ENCODE data around the gene MYO1D.
"Not testable (repeated sequence)": the region's sequence is repeated elsewhere in the genome, so short reads cannot be mapped to it uniquely, and the experiment has no call there.

MYO1D gene

DNA sequence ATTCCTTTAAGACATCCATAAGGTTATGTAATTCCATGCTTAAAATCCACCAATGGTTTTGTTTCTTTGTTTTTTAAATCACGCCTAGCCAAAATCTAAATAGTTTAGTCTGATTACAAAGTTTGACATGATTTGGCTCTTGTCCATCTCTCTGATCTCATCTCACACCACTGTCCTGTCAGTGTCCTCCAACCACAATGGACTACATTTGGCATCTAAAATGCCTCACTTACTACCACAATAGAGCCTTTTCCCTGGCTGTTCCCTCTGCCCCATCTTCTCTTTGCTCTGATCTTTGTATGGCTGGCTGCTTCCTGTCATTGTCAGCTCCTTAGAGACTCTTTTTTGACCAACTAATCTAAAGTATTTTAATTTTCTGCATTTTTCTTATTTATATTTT lies 157.2 kb downstream of the MYO1D start:
- no peak for DNase-seq

DNA sequence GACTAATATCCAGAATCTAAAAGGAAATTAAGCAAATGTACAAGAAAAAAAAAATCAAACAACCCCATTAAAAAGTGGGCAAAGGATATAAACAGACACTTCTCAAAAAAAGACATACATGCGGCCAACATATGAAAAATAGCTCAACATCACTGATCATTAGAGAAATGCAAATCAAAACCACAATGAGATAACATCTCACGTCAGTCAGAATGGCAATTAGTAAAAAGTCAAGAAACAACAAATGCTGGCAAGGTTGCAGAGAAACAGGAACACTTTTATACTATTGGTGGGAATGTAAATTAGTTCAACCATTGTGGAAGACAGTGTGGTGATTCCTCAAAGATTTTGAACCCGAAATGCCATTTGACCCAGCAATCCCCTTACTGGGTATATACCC lies 162.0 kb downstream of the MYO1D start:
- not testable (repeated sequence) for DNase-seq

DNA sequence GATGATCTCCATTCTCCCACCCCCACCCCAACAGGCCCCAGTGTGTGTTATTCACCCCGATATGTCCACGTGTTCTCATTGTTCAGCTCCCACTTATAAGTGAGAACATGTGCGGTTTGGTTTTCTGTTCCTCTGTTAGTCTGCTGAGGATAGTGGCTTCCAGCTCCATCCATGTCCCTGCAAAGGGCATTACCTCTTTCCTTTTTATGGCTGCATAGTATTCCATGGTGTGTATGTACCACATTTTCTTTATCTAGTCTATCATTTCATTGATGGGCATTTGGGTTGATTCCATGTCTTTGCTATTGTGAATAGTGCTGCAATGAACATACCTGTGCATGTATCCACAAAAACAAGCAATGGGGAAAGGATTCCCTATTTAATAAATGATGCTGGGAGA lies 162.7 kb downstream of the MYO1D start:
- DNase-seq: not testable (repeated sequence)

DNA sequence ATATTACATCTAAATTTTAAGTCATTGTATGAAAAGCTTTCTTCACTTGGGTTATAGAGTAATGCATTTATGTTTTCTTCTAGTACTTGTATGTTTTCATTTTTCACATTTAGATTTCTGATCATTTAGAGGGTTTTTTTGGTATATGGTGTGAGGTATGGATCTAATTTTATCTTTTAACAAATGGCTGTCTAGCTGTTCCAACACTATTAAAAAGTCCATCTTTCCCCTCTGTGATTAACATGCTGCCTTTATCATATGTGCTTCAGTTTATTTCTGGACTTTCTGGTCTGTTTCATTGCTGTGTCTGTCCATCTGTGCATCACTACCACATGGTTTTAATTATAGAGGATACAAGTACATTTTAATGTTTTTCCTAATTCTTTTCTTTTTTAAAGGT lies 163.8 kb downstream of the MYO1D start:
- no peak for DNase-seq

DNA sequence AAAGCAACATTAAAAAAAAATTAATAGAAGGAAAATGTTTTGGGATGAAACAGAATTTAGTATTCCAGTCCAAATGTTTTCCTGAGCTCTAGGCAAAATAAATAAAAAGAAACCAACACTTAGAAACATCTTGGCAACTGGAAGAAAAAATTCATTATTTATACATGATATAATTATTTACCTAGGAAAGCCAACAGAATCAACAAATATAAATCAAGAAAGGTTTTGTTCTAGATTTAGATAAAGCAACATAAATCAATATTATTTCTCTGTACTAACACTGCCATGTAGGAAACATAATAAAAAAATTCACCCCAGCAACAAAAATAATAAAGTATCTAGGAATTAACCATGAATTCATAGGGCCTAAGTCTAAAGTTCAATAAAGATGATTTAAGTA lies 167.4 kb downstream of the MYO1D start:
- no peak for DNase-seq

DNA sequence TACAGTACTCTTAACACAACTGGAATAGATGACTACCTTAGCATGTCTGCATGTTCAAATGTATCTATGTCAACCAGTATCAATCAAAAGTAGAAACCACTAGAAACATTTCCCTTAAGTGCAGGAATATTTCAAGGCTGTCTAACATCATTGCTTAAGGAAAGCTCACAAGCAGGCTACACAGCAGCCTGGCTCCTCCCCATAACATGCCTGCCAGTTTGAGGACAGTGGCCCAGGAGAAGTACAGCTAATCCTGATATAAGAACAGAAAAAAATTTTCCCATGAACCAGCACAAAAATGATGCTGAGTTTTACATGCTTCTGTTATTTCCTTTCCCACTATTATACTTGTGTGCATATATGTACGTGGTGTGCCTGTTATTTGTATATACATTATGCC lies 175.1 kb downstream of the MYO1D start:
- DNase-seq: no peak

DNA sequence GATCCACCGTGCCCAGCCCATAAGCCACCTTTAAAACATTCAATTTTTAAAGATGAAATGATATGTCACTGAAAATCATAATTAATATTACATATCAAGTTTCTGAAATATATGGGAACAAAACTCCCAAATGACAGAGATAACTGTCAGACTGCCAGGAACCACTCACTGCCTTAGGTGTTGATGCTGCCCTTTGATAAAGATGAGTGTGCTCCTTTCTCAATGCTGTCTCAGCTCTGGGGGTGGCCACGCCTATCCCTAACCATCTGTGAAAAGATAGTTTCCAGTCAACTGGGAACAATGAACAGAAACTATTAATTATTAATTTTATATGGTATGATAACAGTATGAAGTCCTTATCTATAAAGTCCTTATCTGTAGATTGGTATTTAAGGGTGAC lies 177.7 kb downstream of the MYO1D start:
- DNase-seq: no peak

DNA sequence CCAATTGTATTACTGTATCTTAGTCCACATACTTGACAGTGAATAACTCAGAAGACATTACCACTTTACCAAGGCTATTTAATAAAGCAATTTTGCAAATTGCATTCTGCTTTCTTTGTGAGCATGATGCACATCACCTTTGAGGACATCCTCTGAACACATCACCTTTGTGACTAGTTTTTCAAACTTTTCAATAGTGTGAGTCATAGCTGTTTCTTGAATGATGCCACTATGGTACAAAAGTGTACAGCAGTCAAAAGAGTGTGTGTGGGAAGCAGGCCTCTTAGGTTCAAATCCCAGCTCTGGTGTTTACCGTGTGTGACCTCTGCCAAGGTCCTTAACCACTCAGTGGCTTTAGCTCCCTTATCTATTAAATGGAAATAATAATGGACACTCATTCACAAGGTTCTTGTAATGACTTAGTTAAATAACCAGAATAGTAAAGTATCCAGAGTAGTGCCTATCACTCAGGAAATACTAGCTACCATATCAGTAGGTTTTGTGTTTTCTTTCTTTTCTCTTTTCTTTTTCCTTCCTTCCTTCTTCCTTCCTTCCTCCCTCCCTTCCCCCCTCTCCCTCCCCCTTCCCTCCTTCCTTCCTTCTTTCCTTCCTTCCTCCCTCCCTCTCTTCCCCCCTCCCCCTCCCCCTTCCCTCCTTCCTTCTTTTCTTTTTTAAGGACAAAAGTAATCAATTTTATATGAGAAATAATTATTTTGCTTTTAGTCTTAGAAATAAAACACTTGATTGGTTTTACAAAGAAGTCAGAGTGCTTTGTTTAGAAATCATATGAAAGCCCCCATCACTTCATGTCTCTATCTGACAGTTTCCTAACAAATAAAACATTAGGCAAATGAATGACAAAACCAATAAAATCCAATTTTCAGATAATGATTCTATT lies 178.9 kb downstream of the MYO1D start:
- DNase-seq: no peak

DNA sequence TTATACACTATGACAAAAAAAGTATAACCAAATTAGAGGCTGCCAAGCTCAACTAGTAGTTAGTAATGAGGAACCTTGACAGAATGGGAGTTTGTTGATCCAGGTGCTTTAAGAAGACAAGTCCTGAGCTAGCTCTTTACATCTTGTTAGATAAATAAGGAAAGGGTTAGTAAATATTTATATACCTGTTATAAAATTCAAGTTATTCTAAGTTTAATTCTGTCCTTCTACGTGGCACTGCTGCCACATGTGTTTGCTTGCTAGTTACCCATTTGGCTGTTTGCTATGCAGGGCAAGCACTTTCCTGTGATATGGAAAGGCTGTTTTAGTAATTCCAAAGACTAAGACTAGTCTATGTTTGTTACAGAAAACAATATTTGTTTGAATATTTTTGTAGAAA lies 180.5 kb downstream of the MYO1D start:
- DNase-seq: no peak

DNA sequence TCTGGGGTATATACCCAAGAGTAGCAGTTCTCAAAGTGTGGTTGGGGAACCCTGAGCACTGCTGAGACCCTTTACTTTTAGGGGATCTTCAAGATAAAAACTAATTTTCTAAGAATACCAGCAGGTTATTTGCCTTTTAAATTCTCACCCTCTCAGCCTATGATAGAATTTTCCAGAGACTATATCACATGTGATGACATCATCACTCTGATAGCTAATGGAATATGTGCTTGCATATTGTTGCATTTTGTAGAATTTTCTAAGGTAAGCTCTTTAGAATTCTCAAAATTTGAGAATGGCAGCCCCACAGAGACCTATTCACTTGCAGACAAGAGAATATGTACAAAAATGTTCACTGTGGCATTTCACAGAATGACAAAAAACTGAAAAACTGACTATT lies 181.1 kb downstream of the MYO1D start:
- DNase-seq: no peak

DNA sequence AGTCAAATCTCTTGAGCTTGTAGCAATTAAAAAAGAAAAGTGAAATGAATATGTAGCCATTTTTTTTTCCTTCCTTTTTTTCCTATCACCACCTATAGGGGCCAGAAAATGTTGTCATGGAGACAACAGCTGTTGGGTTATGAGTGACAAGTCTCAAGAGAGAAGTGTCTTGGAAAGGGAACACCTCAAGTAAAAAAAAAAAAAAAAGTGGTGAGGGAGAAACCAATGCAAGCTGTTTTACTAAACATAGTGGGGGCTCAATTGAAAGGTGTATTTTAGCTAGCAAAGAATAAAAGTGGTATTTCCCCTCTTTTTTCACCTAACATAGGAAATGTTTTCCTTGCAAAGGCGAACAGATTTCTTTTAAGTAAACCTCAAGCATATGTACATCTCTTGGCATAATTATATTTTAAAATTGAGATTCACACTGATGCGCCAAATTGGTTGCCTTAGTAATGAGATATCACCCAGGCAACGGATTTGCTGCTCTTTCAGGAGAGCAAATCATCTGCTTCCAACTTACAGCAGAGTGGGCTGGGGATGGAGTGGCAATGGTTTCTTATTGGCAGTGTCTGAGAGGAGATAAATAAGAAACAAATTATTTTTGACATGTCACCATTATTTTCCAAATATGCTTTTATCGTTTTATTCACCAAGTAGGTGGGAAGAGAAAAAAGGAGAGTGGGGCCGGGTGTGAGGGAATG lies 183.6 kb downstream of the MYO1D start:
- no peak for DNase-seq

DNA sequence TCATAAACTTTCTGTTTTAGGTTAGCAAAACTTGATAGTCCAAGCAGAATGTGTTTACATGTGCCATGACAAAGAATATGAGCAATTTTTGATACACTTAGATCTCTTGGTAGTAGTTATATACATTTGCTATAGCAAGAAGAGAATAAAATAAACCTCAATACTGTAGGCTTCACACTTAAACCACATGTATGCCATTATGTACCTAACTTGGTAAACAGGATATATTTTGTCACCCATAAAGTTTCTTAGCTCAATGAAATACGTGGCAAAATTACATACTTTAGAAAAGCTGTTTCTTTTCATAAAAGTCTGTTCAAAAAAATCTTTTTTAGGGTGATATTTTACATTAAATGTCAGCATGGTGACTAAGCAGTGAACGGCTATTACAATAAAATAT lies 184.7 kb downstream of the MYO1D start:
- no peak for DNase-seq

DNA sequence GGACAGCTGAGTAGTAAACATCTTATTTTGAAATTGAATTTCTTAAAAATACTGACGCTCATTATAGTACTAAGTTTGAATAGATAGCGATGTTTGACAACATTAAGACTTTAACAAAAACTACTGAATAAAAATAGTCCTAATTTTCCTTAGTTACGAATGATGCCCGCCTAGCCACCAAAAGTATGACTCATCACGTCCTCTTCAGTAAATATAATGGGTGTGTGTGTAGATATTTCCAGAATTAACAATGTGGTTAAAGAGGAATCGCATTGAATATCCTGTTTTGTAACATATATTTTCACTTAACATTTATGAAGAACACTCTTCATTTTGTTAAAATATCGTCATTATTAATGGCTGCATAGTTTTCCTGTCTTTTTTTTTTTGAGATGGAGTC lies 187.6 kb downstream of the MYO1D start:
- DNase-seq: no peak

DNA sequence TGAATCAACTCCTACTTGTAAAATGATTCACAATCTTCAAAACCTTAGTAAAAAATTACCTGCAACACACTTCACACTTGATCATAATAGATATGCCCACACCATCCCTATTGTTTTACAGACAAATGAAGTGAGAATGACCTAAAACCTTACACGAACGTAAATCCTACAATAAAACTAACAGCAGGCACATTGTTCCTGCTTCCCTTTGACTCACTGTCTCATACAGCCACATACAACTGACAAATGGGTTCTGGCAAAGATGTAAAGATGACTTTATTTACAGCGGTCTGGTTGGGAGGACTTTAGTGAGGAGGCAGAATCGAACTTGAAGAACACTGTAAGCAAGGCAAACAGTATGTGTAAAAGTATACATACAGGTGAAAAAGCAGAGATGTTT lies 188.7 kb downstream of the MYO1D start:
- no peak for DNase-seq

DNA sequence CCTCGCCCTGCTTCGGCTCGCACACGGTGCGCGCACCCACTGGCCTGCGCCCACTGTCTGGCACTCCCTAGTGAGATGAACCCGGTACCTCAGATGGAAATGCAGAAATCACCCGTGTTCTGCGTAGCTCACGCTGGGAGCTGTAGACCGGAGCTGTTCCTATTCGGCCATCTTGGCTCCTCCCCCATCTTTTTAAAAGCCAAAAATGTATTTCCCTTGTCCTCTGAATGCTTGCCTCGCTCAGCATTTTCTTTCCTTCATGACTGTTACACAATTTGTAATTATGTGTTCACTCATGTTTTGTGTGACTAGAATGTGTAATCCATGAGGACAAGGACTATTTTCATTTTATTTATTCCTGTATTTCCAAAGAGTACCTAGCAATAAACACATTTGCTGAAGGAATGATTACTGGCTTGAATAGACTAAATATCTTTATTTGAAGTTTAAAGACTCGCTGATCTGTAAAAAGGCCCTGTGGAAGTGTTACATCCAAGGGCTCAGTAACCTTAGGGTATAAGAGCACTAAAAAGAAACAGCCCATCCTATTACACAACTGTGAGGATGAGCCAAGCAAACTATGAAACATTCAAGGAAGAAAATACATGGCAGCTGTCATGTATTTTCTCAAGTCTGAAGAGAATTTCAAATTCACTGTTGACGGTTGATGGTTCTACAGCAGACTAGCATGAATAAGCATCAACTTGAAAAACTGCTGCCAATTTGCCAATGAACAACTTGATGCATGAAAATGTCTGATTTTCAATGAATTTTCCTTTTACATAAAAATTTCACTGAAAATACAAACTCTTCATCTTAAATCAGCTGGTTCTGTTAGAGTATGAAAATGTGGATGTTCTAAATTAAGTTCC lies 192.6 kb downstream of the MYO1D start:
- no peak for DNase-seq

DNA sequence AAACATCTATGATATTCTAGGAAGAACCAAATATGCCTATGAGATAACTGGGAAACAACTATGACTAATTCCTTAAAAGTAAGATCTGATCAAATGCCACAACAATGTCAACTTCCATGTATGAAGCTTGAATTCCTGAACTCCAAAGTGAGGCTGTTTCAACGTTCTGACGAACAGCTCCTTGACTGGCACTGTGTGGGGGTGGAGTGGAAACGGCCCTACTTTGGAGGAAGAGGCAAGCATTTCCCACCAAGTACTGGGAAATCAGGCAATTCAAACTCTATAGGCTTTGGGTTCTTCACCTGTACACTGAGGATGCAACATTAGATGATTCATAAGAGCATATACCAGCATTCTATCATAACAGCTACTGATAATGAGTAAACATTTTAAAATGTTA lies 203.0 kb downstream of the MYO1D start:
- DNase-seq: no peak

DNA sequence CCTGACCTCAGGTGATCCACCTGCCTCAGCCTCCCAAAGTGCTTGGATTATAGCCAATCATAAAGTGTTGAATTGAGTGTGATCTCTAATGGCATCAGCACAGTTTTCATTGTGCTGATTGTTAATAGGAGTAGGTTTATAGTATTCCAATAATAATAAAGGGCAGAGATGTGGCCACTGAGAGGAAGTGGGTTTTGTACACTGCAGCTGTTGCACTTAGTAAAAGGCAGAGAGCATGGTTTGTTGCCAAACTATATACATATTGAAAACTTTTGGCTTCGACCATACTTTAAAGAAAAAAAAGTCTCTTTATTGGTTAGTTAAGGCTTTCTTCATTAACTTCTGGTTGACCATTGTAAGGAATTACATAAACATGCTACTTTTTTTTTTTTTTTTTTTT lies 204.2 kb downstream of the MYO1D start:
- no peak for DNase-seq

DNA sequence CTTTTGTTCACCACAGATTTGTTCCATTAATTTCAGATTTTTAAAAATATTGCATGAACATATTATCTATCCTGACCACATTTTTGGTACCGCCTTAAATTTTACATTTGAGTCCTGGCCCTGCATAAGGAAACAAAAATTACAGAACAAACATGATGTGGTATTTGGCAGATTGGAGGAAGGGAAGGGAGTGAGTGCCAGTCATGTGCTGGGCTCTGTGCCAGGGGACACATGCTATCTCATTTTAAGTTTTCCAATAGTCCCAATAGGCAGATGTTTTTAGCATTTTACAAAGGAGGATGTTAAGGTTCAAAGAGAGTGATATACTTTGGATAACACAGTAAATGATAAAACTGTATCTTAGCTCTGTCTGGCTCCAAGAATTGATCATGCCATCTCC lies 205.0 kb downstream of the MYO1D start:
- no peak for DNase-seq

DNA sequence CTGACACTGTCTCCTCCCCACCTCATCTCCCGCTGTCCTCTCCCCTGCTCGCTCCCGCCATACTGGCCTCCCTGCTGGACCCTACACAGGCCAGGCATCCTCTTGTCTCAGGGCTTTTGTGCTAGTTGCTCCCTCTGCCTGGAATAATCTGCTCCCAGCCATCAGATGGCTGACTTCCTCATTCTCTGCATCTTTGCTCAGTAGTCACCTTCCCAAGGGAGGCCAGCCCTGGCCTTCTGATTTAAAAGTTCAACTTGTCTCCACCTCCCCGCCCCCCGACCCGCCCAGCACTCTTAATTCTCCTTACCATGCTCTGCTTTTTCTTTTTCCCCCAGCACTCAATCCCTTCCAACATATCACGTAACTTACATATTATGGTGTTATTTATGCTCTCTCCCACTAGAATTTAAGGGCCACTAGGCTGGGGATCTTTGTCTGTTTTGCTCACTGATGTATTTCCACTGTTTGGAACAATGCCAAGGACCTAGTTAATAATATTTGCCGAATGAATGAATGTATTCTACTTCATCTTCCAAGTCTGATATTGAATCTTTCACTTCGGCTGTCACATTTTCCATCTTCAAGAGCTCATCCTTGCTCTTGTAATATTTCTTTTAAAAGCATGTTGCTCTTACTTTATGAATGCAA lies 211.9 kb downstream of the MYO1D start:
- no peak for DNase-seq

DNA sequence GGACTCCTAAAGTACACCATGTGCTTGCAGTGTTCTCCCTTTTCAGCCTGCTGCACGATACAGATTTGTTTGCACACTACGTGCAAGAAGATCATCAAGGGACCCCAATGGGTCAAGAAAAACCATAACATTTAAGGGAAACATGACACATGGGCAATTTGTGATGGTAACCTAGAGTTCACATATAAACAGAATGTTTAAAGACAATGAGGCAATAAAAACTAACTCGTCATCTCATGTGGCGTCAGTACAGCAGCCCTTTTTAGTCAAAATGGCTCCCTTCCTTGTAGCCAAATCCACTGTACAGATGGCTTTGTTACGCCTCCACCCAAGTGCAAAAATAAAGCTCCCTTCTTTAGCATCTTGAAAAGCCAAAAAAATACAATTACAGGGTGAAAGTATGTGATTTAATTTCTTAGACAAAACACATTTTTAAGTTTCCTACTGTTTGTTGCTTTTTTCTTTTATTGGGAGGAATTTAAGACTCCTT lies 216.4 kb downstream of the MYO1D start:
- DNase-seq: no peak

DNA sequence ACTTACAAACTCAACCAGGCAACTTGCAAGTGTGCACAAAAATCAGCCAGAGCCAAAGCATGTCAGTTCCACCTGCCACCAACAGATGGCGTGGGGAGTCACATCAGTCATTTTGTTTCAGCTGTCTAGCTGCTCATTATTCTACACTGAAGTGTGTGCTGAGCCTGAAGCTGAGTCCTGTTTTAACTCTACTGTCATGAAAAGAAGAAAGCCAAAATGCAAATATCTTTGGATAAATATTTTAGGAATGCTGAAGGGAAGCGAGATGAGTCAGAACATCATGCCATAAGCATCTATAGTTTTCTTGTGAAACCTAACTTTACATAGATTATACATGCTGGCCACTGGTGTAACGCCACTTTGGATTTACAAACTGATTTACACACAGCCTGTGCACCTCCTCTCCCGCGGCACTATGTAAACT lies 217.5 kb downstream of the MYO1D start:
- peak; percentile 79 for DNase-seq

Data from NCI-H82 (cell line).